ENCODE data around the gene WTAP.
"Not testable (repeated sequence)": the region's sequence is repeated elsewhere in the genome, so short reads cannot be mapped to it uniquely, and the experiment has no call there.

The WTAP gene

DNA sequence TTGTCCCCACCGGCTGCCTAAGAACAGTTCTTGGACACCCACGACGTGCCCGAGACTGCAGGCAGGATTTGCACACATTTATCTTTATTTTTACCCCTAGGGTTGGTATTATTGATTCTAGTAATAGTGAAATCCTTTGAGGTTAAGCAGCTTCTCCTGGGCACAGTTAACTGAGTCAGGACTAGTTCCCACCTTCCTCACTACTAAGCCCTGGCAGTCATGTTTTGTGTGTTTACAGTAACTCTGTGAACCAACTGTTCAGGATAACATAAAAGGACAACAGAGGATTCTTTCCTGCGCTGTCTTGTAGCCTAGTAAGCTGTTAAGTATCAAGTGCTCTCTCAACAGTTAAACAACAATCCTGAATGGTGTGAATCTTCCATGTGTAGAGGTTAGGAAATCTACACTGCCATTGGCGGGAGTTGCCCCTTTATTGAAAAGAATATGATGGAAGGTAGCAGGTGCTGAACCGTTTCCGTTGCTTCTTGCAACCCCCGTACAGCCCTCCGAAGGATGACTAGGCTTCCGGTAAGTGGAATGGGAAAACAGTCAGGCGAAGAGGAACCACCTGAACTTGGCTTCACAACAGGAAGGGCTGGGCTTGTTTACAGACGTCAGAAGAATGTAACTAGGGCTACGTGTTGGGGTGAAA, 33.3 kb upstream of the WTAP start:
- no peak for DNase-seq (ENCODE audit: low read depth in 2 of 2)

DNA sequence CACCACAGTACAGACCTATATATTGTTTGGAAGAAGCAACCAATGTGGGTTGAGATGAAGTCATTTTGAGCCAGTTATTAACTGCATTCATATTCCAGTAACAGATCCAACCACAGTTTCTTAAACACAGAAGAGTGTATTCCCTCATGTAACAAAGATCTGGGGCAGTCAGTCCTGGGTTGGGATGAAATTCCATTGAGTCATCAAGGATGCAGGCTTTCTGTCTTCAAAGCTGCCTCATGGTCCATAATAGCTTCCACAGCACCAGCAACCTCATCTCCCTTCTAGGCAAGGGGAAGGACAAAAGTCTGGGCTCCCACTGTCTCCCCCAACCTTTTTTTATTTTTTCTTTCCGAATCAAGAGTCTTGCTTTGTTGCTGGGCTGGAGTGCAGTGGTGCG, 31.3 kb upstream of the WTAP start:
- no peak for DNase-seq (ENCODE audit: low read depth in 2 of 2)

DNA sequence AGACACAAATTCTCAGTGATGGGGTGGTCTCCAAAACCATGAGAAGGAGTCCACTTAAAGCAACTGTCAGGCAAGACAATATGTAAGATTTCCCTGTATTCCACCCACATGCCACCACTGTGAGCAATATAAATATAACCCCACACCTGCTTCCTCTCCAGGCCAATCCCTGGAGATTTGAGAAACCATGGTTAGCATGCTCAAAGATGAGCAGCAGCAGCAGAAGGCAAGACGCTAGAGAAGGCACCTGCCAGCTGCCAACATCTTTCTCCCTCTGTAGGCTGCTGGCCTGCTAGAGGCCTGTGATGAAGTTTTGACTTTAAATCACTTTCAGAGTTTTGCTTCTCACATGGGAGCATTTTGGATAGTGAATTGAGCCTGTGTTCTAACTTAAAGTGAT, 26.3 kb upstream of the WTAP start:
- DNase-seq (ENCODE audit: low read depth in 2 of 2) = no peak

DNA sequence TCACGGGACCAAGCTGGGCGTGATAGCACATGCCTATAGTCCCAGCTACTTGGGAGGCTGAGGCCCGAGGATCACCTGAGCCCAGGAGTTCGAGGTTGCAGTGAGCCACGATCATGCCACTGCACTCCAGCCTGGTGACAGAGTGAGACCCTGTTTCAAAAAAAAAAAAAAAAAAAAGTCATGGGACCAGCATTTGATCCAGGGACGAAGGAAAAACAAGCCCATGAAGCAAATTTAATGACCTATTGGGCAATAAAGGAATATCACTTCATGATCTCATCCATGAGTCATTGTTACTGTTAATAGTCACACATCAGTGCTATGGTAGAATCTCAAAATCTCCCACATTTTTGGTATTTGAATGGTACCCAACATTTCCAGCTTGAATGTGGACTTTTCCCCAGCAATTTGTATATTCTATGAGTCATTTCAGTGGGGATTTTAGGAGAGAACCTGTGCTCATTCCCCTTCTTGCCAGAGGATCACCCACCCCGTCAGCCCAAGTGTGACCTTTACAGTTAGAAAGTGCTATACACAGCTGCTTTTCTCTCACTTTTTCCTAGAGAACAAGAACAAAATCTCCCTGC, 25.8 kb upstream of the WTAP start:
- DNase-seq (ENCODE audit: low read depth in 2 of 2) = no peak

DNA sequence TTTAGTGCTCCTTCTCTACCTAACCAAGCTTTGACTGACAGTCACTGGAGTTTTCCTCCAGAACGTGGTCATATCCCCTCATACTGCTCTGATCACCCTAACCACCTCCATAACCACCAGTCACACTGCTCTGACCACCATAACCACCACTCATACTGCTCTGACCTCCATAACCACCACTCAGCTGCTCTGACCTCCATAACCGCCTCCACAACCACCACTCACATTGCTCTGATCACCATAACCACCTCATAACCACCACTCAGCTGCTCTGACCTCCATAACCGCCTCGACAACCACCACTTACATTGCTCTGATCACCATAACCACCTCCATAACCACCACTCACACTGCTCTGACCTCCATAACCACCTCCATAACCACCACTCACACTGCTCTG, 16.7 kb upstream of the WTAP start:
- not testable (repeated sequence) for DNase-seq (ENCODE audit: low read depth in 2 of 2)

DNA sequence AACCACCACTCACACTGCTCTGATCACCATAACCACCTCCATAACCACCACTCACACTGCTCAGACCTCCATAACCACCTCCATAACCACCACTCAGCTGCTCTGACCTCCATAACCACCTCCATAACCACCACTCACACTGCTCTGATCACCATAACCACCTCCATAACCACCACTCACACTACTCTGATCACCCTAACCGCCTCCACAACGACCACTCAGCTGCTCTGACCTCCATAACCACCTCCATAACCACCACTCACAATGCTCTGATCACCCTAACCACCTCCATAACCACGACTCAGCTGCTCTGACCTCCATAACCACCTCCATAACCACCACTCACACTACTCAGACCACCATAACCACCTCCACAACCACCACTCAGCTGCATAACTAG, 14.9 kb upstream of the WTAP start:
- not testable (repeated sequence) for DNase-seq (ENCODE audit: low read depth in 2 of 2)

DNA sequence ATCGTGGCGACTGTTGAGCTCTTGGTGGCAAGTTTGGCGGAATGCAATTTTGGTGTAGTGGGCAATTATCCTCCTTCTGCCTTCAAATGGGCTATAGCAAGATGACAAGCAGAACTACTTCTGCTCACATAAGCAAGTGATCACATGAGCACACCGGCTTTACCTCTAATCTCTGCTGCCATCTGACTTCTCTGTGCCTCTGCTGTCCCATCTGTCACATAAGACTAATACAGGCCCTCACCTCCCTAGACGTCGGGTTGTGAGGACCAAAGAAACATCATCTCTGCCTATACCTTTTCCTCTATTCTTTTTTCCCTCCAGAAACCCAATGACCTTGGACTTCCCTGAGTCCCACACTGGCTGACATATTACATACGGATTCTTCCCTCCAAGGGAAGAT, 13.3 kb upstream of the WTAP start:
- DNase-seq (ENCODE audit: low read depth in 2 of 2) = no peak

DNA sequence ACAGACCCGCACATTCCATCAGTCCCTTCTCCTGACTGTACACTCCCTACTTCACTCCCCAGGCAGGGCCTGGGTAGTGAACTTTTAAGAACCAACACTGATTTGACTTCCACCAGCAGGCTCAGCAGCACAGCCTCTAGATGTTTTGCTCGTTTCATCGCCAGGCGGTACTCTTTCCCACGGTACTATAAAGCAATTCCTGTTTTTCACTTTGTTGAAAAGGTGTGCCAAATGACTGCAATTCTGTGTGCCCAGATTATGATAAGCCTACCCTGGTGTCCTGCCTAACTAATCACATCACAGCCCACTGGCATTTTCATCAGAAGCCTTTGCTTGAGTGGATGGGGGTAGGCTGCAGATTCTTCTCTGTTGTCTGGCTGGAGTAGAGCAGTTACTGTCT, 12.9 kb upstream of the WTAP start:
- DNase-seq (ENCODE audit: low read depth in 2 of 2) = no peak

DNA sequence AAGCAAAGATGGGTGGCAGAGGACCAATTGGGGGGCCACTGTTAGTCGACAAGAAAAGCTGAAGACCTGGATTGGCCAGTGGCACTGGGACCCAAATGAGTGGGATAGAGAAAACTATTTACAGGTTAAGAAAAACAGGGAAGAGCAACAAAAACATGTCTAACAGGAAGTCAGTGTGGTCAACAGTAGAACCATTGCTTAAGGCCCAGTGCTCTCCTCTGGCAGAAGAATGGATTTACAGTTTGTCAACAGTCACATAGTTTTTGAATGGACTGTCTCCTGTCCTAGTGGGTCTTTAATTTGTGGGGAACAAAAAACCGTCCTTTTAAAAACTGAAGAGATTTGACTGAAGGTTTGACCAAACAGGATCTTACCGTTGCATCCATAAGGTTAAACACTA, 12.1 kb upstream of the WTAP start:
- DNase-seq (ENCODE audit: low read depth in 2 of 2) = no peak

DNA sequence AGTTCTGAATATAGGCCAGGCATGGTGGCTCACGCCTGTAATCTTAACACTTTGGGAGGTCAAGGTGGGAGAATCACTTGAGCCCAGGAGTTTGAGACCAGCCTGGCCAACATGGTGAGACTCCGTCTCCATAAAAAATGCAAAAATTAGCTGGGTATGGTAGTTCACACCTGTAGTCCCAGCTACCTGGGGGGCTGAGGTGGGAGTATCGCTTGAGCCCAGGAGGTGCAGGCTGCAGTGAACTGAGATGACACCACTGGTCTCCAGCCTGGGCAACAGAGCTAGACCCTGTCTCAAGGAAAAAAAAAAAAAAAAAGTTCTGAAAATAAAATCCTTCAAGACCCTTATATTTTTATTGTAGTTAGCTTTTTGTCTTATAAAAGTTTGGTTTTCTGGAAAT, 11.7 kb upstream of the WTAP start:
- DNase-seq (ENCODE audit: low read depth in 2 of 2) = no peak

DNA sequence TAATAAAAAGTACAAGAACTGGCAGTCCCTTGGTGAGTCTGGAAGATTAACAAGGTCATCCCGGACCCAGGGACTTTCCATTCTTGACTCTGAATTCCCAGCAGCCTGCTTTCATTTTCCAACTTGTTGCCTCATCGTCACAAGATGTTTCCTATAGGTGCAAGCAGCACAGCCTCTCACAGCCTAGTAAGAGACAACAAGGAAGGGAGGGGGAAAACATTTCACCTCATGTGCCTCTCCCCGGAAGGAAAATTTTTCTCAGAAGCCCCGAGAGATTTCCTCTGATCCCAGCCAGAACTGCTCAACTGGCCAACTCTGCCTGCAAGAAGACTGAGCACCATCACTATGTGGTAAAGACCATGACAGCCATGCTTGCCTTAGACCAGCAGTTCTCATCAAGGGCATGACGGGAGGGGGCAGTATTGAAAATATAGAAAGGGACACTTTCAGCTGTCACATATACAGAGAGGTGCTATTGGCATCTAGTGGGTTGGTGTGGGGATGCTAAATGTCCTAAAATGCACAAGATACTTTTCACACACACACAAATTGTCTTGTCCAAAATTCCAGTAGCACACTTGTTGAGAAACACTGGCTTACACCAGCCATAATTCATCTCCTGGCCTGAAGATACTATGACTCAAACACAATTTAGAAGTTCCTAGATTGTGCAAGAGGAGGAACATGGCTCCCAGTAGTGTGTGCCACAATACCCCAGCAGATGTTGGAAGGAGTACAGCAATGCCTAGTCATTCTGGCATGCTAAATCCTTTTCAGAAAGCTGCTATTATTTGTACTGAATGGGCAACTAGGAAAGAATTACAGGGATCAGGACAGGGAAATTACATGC, 10.8 kb upstream of the WTAP start:
- no peak for DNase-seq (ENCODE audit: low read depth in 2 of 2)

DNA sequence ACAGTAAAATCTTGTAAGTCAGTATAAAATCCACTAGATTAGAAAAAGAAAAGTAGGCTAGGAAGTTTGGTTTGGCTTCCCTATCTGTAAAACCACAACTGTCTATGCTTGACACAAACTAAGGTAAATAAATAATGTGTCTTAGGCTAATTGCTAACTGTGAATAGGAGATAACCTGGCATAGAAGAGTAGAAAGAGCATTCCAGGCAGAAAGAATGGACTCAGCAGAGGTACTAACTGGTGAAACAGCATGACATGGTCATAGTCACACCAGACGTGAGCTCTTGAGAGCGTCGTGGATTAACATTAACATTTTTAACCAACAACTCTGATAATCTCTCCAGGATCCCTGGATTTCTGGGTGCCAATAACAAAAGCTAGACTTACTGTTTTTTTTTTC, 8.7 kb upstream of the WTAP start:
- DNase-seq (ENCODE audit: low read depth in 2 of 2) = no peak

DNA sequence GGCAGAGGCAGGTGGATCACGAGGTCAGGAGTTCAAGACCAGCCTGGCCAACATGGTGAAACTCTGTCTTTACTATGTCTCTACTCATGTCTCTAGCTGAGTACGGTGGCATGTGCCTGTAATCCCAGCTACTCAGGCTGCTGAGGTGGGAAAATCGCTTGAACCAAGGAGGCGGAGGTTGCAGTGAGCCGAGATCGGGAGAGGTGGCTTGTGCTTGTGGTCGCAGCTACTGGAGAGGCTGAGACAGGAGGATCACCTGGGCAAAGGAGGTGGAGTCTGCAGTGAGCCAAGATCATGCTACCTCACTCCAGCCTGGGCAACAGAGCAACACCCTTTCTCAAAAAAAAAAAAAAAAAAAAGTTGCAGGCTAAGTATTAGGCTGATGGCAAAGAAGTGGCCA, 8.0 kb upstream of the WTAP start:
- DNase-seq (ENCODE audit: low read depth in 2 of 2) = no peak

DNA sequence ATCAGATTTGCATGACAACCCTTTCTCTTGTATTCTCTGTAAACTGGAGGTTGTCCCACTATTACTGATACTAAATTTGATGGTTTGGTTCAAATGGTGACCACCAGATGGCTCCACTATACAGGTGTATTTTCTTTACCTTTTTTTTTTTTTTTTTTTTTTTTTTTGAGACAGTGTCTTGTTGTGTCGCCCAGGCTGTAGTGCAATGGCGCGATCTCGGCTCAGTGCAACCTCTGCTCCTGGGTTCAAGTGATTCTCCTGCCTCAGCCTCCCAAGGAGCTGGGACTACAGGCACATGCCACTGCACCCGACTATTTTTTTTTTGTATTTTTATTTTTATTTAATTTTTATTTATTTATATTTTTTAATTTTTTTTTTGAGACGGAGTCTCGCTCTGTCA, 6.6 kb upstream of the WTAP start:
- no peak for DNase-seq (ENCODE audit: low read depth in 2 of 2)

DNA sequence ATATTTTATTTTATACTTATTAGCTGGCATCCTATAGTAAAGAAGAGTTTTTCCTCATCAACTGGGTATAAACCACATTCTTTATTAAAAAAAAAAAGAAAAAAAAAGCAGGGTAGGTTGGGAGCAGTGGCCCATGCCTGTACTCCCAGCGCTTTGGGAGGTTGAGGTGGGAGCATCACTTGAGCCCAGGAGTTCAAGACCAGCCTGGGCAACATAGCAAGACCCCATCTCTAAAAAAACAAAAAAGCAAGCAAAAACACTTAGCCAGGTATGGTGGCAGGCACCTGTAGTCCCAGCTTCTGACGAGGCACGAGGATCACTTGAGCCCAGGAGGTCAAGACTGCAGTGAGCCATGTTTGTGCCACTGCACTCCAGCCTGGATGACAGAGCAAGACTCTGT, 5.3 kb upstream of the WTAP start:
- not testable (repeated sequence) for DNase-seq (ENCODE audit: low read depth in 2 of 2)

DNA sequence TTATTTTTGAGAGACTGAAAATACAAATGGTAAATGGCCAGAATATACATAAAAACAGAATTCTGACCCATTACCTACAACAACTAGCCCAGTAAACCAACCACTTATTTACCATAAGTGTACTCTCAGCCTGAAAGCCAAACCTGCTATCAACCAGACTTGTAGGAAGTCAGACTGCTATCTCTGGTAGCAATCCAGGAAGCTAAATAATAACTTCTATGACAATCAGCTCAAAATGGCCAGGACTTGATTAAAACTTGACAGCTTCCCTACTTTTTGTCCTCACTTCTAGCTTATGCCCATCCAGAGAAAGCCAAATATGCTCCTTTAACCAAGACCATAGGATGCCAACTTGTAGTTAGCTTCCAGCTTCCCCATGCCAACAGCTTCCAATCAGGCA, 4.7 kb upstream of the WTAP start:
- DNase-seq (ENCODE audit: low read depth in 2 of 2) = no peak

DNA sequence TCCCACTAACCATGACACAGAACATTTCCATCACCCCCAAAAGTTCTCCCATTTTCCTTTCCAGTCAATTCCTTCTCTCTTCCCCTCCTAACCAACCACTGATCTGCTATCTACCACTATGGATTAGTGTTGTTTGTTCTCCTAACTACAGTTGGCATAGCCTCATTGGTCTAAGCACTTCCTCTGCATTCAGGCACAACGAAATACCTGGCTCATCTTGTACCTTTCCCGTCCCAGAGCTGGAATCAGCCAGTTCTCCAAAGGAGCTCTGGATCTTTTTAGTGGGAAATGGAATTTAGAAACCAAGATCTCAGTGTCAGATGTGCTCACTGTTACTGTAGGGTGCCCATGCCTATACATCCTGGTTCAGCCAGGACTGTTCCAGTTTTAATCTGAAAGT, 4.0 kb upstream of the WTAP start:
- no peak for DNase-seq (ENCODE audit: low read depth in 2 of 2)

DNA sequence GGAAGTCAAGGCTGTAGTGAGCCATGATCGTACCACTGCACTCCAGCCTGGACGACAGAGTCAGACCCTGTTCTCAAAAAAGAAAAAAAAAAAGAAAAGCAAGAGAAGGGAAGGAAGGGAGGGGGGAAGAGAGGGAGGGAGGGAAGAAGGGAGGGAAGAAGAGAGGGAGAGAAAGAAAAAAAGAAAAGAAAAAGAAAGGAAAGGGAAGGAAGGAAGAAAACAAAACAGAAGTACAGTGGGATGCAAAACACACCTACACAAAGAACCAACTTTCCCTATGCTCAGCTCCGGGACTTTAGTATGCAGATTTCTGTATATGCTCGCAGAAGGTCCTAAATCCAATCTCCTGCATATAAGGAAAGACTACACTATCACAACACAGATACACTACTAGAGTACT, 2.5 kb upstream of the WTAP start:
- no peak for DNase-seq (ENCODE audit: low read depth in 2 of 2)

DNA sequence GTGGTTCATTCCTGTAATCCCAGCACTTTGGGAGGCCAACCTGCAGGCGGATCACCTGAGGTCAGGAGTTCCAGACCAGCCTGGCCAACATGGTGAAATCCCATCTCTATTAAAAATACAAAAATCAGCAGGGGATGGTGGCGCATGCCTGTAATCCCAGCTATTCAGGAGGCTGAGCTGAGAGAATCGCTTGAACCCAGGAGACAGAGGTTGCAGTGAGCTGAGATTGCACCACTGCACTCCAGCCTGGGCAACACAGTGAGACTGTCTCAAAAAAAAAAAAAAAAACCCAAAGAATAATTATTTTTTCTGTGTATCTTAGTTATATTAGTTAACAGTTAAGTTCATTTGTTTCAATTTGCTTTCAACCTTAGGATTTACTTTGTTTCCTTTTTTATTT, 2.1 kb upstream of the WTAP start:
- not testable (repeated sequence) for DNase-seq (ENCODE audit: low read depth in 2 of 2)

DNA sequence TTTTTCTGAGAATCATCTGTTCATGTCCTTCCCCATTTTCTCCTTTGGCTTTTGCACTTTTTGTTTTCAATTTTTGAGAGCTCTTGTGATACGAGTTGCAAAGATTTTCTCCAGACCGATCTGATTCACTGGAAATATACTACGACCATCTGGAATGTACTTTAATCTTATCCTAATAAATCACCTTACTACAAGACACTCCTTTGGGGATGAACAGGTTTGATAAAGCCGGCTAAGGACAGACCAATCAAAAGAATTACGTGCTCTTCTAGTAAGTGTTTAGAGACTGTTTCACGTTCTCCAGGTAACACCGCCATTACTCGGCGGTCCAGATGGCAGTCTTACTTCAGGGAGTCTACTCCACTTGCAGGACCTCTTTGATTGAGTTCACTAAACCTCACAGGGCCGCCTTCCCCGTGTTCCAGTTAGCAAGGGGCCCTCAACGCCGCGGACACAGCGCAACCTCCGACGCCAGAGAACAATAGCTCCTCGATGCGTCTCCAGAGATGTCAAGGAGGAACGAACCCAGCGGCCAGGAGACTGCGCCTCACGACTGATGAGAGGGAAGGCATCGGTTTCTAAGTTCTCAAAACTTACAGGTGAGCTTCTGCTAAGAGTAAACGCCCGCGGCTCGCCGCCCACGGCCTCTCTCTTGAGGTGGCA, 920 bp upstream of the WTAP start:
- DNase-seq (ENCODE audit: low read depth in 2 of 2) = peak in 1 of 2 donors; percentile 5

DNA sequence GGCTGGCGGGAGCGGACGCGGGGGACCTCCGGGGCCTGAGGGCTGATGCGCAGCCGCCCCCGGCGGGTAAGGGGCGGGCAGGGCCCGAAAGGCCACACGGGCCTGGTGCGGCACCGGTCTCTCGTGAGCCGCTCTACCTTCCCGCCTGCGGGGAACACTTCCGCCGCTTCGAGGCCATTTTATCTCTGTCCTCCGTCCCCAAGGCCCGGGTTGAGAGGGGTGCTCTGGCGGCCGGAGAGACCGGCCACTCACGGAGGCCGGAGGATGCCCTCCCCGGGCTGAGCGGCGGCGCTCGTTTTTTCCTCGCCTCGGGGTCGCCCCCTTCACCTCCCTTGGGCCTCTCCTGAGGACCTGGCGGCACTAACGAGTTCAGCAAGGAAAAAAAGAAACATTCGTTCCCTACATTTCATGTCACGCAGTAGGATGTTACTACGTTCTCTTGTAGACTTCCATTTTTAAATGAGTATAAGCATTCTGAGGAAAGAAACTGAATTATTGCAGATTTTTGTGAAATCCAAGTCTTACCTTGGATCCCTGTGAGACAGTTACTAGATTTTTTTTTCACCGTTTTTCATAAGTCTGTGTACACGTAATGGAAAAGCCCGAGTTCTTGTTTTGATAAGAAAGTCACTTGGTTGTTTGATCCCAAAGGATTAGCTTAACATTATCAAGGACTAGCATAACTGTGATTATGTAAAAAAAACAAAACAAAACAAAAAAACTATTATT, 575 bp downstream of the WTAP start:
- DNase-seq (ENCODE audit: low read depth in 2 of 2) = no peak

DNA sequence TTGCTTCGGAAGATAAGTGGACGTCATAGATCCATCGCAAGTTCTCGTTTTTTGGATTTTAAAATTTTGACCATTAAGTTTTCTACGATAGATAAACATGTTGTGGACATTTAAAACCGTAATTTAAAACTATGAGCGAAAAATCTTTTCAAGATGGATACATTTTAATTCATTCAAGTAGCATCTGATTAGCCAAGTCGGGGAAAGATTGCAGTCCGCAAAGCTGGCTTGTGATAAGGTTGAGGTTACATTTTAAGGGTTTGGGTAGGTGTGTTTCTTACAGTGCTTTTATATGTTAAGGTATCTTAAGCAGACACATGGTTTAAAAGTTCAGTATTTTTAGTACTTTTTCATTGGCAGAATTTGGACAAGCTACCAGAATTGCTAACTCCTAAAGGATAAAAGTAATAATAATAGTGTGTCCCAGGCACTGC, 1.2 kb downstream of the WTAP start:
- DNase-seq (ENCODE audit: low read depth in 2 of 2) = no peak

All from stimulated activated CD4-positive, alpha-beta T cell treated with anti-CD3 and anti-CD28 coated beads, Interleukin-1b, Interleukin-23, amount 100 ng/mL, for 1 hour (primary cell).